OCI-LY1 (cell line): ENCODE results near the gene ZNFX1.
A peak's percentile ranks its signal among the peaks of the same experiment; 100 is the strongest.

ENCODE experiments used
- H2AFZ ChIP-seq: fragments of 200-600 bp; sonication (generic), shearing (Covaris generic); 2 replicates; pipeline ENCODE4 v1.6.0; 2014; ENCODE audit warnings: antibody characterized with exemption, mild to moderate bottlenecking, low read length
- H3F3A ChIP-seq: fragments of 200-600 bp; sonication (generic), shearing (Covaris generic); 2 replicates; pipeline ENCODE4 v1.6.0; 2014; ENCODE audit warnings: mild to moderate bottlenecking, antibody characterized with exemption, low read length, moderate library complexity; ENCODE audit not compliant: insufficient read depth
- H3K27ac ChIP-seq: fragments of 200-600 bp; sonication (generic); 2 replicates; pipeline ENCODE4 v1.5.1; 2014; ENCODE audit warnings: low read length, mixed run types, mild to moderate bottlenecking, low read depth; ENCODE audit not compliant: poor library complexity, severe bottlenecking
- H3K27me3 ChIP-seq: fragments of 200-600 bp; sonication (generic); 2 replicates; pipeline ENCODE4 v1.6.0; 2014; ENCODE audit warnings: antibody characterized with exemption, mild to moderate bottlenecking, low read length, moderate library complexity; ENCODE audit not compliant: insufficient read depth
- H3K36me3 ChIP-seq: fragments of 200-600 bp; sonication (generic); 2 replicates; pipeline ENCODE4 v1.6.1; 2014; ENCODE audit warnings: mild to moderate bottlenecking, antibody characterized with exemption, low read length, moderate library complexity, mixed read lengths; ENCODE audit not compliant: insufficient read depth
- H3K4me1 ChIP-seq: fragments of 200-600 bp; sonication (generic); 2 replicates; pipeline ENCODE4 v1.5.1; 2014; ENCODE audit warnings: mild to moderate bottlenecking, low read length, moderate library complexity; ENCODE audit not compliant: insufficient read depth, severe bottlenecking
- H3K4me2 ChIP-seq: fragments of 200-600 bp; sonication (generic), shearing (Covaris generic); 2 replicates; pipeline ENCODE4 v1.6.1; 2014; ENCODE audit warnings: low read length
- H3K4me3 ChIP-seq: fragments of 200-600 bp; sonication (generic); 2 replicates; pipeline ENCODE4 v1.5.1; 2014; ENCODE audit warnings: low read length, low read depth, mild to moderate bottlenecking, mixed read lengths; ENCODE audit not compliant: poor library complexity, severe bottlenecking
- H3K79me2 ChIP-seq: fragments of 200-600 bp; shearing (Covaris generic); 2 replicates; pipeline ENCODE4 v1.6.1; 2016; ENCODE audit warnings: mixed run types, low read length, mixed read lengths; ENCODE audit not compliant: insufficient read depth
- H3K9ac ChIP-seq: fragments of 200-600 bp; sonication (generic), shearing (Covaris generic); 2 replicates; pipeline ENCODE4 v1.6.1; 2014; ENCODE audit warnings: mild to moderate bottlenecking, low read length, mixed read lengths
- H3K9me2 ChIP-seq: fragments of 200-600 bp; sonication (generic), shearing (Covaris generic); 2 replicates; pipeline ENCODE4 v1.6.1; 2014; ENCODE audit warnings: low read depth, mild to moderate bottlenecking, low read length, mixed read lengths
- H3K9me3 ChIP-seq: fragments of 200-600 bp; shearing (Covaris generic); 2 replicates; pipeline ENCODE4 v1.6.1; 2014; ENCODE audit warnings: low read length, mixed read lengths
- H4K20me1 ChIP-seq: fragments of 200-600 bp; sonication (generic), shearing (Covaris generic); 2 replicates; pipeline ENCODE4 v1.6.0; 2016; ENCODE audit warnings: mild to moderate bottlenecking, low read length; ENCODE audit not compliant: insufficient read depth
- EZH2 ChIP-seq: fragments of 200-600 bp; sonication (generic), shearing (Covaris generic); IDR thresholded peaks from 2 replicates; pipeline ENCODE4 v1.8.0; 2017; ENCODE audit warnings: borderline replicate concordance, mixed run types, mild to moderate bottlenecking, antibody characterized with exemption, low read length, moderate library complexity, mixed read lengths
- TF ChIP-seq, protein P1 (sequence below): fragments of 200-600 bp; sonication (generic), shearing (Covaris generic); IDR thresholded peaks from 2 replicates; pipeline ENCODE4 v1.5.1; 2017; ENCODE audit warnings: mild to moderate bottlenecking, antibody characterized with exemption, low read length, moderate library complexity, mixed read lengths

The ZNFX1 gene

DNA sequence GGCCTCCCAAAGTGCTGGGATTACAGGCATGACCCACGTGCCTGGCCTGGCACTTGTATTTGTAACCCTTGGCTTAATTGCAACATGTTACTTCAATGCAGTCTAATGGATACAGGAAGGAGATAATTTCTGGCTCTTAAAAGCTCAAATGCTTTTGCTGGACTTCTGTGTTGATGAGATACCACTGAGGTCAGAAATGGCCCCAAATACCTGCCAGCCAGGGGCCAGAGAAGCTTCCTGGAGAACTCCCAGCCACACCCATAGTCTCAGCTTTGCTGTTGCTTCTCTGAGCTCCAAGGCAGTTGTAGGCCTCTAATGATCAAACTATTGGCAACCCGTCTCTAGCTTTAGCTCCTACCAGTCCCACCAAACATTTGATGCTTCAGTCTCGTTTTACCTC is 14.2 kb upstream of the ZNFX1 start:
- Histone ChIP-seq H3K4me2 (no peak overlapping the region), H3K27ac (no peak overlapping the region), H3K4me3 (no peak overlapping the region), H3K27me3 (no peaks in the 10 kb centered on the region), H3K9me2 (no peaks in the 10 kb centered on the region), H3K79me2 (no peaks in the 10 kb centered on the region), H3F3A (peaks cover 26% of the 10 kb centered on the region), H3K4me1 (no peaks in the 10 kb centered on the region), H3K9ac (no peak overlapping the region), H2AFZ (no peak overlapping the region), H3K36me3 (peaks cover 60% of the 10 kb centered on the region), H4K20me1 (no peaks in the 10 kb centered on the region), H3K9me3 (no peaks in the 10 kb centered on the region)
- no peak for TF ChIP-seq EZH2
- TF ChIP-seq, protein P1, sequence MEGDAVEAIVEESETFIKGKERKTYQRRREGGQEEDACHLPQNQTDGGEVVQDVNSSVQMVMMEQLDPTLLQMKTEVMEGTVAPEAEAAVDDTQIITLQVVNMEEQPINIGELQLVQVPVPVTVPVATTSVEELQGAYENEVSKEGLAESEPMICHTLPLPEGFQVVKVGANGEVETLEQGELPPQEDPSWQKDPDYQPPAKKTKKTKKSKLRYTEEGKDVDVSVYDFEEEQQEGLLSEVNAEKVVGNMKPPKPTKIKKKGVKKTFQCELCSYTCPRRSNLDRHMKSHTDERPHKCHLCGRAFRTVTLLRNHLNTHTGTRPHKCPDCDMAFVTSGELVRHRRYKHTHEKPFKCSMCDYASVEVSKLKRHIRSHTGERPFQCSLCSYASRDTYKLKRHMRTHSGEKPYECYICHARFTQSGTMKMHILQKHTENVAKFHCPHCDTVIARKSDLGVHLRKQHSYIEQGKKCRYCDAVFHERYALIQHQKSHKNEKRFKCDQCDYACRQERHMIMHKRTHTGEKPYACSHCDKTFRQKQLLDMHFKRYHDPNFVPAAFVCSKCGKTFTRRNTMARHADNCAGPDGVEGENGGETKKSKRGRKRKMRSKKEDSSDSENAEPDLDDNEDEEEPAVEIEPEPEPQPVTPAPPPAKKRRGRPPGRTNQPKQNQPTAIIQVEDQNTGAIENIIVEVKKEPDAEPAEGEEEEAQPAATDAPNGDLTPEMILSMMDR = no peak

DNA sequence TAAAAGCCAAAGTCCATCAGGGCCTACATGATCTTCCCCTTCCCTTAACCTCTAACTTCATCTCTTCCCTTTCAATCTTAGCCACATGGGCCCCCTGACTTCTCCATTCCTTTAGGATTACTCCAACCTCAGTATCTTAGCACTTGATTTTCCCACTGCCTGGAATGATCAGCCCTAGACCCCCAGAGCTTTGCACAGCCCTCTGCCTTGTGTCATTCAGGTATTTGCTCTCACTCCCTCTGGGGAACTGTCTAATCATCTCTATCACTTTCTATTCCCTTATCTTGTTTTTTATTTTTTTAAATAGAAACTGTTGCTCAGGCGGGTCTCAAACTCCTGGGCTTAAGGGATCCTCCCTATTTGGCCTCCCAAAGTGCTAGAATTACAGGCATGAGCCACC is 13.3 kb upstream of the ZNFX1 start:
- TF ChIP-seq EZH2 = no peak
- TF ChIP-seq, protein P1 = no peak
- Histone ChIP-seq H3K4me3 (no peak overlapping the region), H3K4me2 (no peak overlapping the region), H3K9me2 (no peaks in the 10 kb centered on the region), H2AFZ (no peak overlapping the region), H4K20me1 (no peaks in the 10 kb centered on the region), H3K9me3 (peaks cover 6% of the 10 kb centered on the region), H3F3A (peaks cover 26% of the 10 kb centered on the region), H3K36me3 (peaks cover 68% of the 10 kb centered on the region), H3K27ac (no peak overlapping the region), H3K27me3 (no peaks in the 10 kb centered on the region), H3K79me2 (no peaks in the 10 kb centered on the region), H3K9ac (no peak overlapping the region), H3K4me1 (no peaks in the 10 kb centered on the region)

GRCh38 chr20:49290608-49291191 is 12.8 kb upstream of the ZNFX1 start:
- Histone ChIP-seq H3K27ac (peak overlapping the region; percentile 66), H3K36me3 (peaks cover 72% of the 10 kb centered on the region)
- TF ChIP-seq, protein P1 = no peak
- TF ChIP-seq EZH2 = no peak

More at GRCh38 chr20:49290608-49291191, 12.8 kb upstream of the ZNFX1 start:
- Histone ChIP-seq H3K9me2 (no peaks in the 10 kb centered on the region), H2AFZ (no peak overlapping the region), H3K4me1 (peaks cover 4% of the 10 kb centered on the region), H3K9ac (no peak overlapping the region), H3K27me3 (no peaks in the 10 kb centered on the region), H4K20me1 (no peaks in the 10 kb centered on the region), H3F3A (peaks cover 29% of the 10 kb centered on the region), H3K9me3 (peaks cover 6% of the 10 kb centered on the region), H3K4me2 (no peak overlapping the region), H3K79me2 (no peaks in the 10 kb centered on the region), H3K4me3 (no peak overlapping the region)
